Measurements from ENCODE around the gene GSS. TPM values are rescaled to one million over a fixed set of nuclear protein-coding genes. Genes with fewer than 3 reads are reported as not detected.
A peak's percentile ranks its signal among the peaks of the same experiment; 100 is the strongest.

Gene GSS
- total and polyA plus RNA-seq, 3 donors from 2014 or later = 52.8 to 87.9 (median 79.3) TPM

GRCh38 chr20:34954904-34955230 is 739 bp downstream of the GSS start:
- intact Hi-C loops (cut with DNase I; ENCODE audit: low total_unique reads) = loop anchor here (5.0 kb wide), 1 partner anchor 83 kb away; the partner anchor contains the start of gene GGT7
- TF ChIP-seq CTCF (IDR thresholded peaks at IDR 0.05) (no peak), POLR2A (IDR thresholded peaks at IDR 0.05) (no peak)
- no peaks in the 10 kb centered on the region for H3K27me3 ChIP-seq
- peak overlapping the region; percentile 66 to 77 for H3K4me3 ChIP-seq
- peak; percentile 48 for DNase-seq
- H3K27ac ChIP-seq = peak overlapping the region; percentile 87 to 88
- peaks cover 5% of the 10 kb centered on the region for H3K4me1 ChIP-seq
- WGBS, 2 donors = 4 to 5% methylated on average over 13 of the region's 13 CpGs
- no peaks in the 10 kb centered on the region for H3K36me3 ChIP-seq (ENCODE audit: low read depth, missing control alignments)
- no peaks in the 10 kb centered on the region for H3K9me3 ChIP-seq

- 83 to 85% methylated on average over 7 of the region's 7 CpGs for WGBS, 2 donors
- intact Hi-C loops (cut with DNase I; ENCODE audit: low total_unique reads) = no loop called here
- TF ChIP-seq POLR2A (IDR thresholded peaks at IDR 0.05) (no peak), CTCF (IDR thresholded peaks at IDR 0.05) (no peak)
- no peaks in the 10 kb centered on the region for H3K27me3 ChIP-seq
- no peaks in the 10 kb centered on the region for H3K36me3 ChIP-seq (ENCODE audit: low read depth, missing control alignments)
- H3K27ac ChIP-seq = no peak overlapping the region
- H3K4me1 ChIP-seq = peaks cover 5% of the 10 kb centered on the region
- H3K9me3 ChIP-seq = no peaks in the 10 kb centered on the region
- no peak for DNase-seq
- no peak overlapping the region for H3K4me3 ChIP-seq
Observed at GRCh38 chr20:34953960-34954359, 1.6 kb downstream of the GSS start.

- DNase-seq = no peak
- no peaks in the 10 kb centered on the region for H3K36me3 ChIP-seq (ENCODE audit: low read depth, missing control alignments)
- H3K27ac ChIP-seq = no peak overlapping the region
- intact Hi-C loops (cut with DNase I; ENCODE audit: low total_unique reads) = no loop called here
- peaks cover 5% of the 10 kb centered on the region for H3K4me1 ChIP-seq
- TF ChIP-seq POLR2A (IDR thresholded peaks at IDR 0.05) (no peak), CTCF (IDR thresholded peaks at IDR 0.05) (no peak)
- no peak overlapping the region for H3K4me3 ChIP-seq
- WGBS, 2 donors = 70 to 78% methylated on average over 5 of the region's 5 CpGs
- H3K9me3 ChIP-seq = no peaks in the 10 kb centered on the region
- H3K27me3 ChIP-seq = no peaks in the 10 kb centered on the region
Observed at GRCh38 chr20:34952671-34953070, 2.9 kb downstream of the GSS start.

- no peaks in the 10 kb centered on the region for H3K9me3 ChIP-seq
- H3K27me3 ChIP-seq = no peaks in the 10 kb centered on the region
- TF ChIP-seq CTCF (IDR thresholded peaks at IDR 0.05) = no peak
- no peak for TF ChIP-seq POLR2A (IDR thresholded peaks at IDR 0.05)
- intact Hi-C loops (cut with DNase I; ENCODE audit: low total_unique reads) = no loop called here
- no peak overlapping the region for H3K4me3 ChIP-seq
- WGBS, 2 donors = 81 to 89% methylated on average over 8 of the region's 8 CpGs
- no peak for DNase-seq
- H3K4me1 ChIP-seq = peaks cover 5% of the 10 kb centered on the region
- no peak overlapping the region for H3K27ac ChIP-seq
- no peaks in the 10 kb centered on the region for H3K36me3 ChIP-seq (ENCODE audit: low read depth, missing control alignments)
Observed at GRCh38 chr20:34951652-34952051, 4.0 kb downstream of the GSS start.

GRCh38 chr20:34951252-34951651 is 4.4 kb downstream of the GSS start:
- Histone ChIP-seq H3K27ac (no peak overlapping the region), H3K36me3 (ENCODE audit: low read depth, missing control alignments) (no peaks in the 10 kb centered on the region), H3K27me3 (no peaks in the 10 kb centered on the region), H3K9me3 (no peaks in the 10 kb centered on the region), H3K4me3 (no peak overlapping the region), H3K4me1 (peaks cover 5% of the 10 kb centered on the region)
- intact Hi-C loops (cut with DNase I; ENCODE audit: low total_unique reads) = no loop called here
- 96 to 100% methylated on average over 2 of the region's 2 CpGs for WGBS, 2 donors
- no peak for TF ChIP-seq POLR2A (IDR thresholded peaks at IDR 0.05)
- TF ChIP-seq CTCF (IDR thresholded peaks at IDR 0.05) = no peak
- no peak for DNase-seq

All from testis (tissue), 3 donors.